Measurements from ENCODE around the gene UGT1A7.
"Not testable (repeated sequence)": the region's sequence is repeated elsewhere in the genome, so short reads cannot be mapped to it uniquely, and the experiment has no call there.

The UGT1A7 gene

DNA sequence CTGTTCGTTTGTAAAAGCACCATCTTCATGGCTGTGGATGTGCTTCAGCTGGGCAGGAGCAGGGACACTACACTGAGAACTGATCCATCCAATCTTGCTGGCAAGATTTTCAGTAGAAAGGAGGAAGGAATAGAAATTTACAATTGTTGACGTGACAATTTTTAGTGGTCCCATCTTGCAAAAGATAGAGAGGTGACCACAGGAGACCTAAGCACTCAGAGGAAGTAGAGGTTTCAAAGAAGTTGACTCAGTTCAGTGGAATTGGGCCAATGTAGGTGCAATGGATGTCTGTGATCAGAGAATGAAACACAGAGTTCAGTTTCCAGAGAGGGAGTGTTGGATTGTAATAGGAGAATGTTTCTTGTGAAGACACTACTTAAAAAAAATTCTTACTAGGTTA is 32.4 kb downstream of the UGT1A7 start:
- DNase-seq: no peak

DNA sequence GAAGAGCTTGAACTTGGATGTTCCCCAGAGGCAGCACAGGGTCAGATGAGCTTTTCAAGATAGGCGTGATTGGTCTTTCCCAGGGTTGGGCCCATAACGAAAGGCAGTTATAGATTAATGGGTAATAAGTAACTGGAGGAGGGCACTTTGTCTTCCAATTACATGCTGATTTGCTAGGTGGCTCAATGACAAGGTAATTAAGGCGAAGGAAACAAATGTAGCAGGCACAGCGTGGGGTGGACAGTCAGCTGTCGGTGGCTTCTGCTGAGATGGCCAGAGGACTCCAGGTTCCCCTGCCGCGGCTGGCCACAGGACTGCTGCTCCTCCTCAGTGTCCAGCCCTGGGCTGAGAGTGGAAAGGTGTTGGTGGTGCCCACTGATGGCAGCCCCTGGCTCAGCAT is 36.9 kb downstream of the UGT1A7 start, which contains the start of gene UGT1A4:
TSS of gene UGT1A4 (plus strand) at position 185 of the 400 bp plus-strand sequence. CDS start at position 270, 85 bp downstream.
- no peak for DNase-seq

DNA sequence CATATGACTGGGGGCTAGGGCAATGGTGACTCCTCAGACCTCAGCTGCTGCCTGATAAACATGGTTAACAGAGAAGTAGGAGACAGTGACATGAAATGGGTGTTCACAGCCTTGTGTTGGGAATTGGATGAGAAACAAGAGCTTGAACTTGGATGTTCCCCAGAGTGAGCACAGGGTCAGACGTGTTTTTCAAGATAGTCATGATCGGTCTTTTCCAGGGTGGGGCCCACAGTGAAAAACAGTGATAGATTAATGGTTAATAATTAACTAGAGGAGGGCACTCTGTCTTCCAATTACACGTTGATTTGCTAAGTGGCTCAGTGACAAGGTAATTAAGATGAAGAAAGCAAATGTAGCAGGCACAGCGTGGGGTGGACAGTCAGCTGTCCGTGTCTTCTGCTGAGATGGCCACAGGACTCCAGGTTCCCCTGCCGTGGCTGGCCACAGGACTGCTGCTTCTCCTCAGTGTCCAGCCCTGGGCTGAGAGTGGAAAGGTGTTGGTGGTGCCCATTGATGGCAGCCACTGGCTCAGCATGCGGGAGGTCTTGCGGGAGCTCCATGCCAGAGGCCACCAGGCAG is 47.1 kb downstream of the UGT1A7 start, which contains the start of gene UGT1A3:
TSS of gene UGT1A3 (plus strand) at position 320 of the 579 bp plus-strand sequence. CDS start at position 405, 85 bp downstream.
- no peak for DNase-seq

DNA sequence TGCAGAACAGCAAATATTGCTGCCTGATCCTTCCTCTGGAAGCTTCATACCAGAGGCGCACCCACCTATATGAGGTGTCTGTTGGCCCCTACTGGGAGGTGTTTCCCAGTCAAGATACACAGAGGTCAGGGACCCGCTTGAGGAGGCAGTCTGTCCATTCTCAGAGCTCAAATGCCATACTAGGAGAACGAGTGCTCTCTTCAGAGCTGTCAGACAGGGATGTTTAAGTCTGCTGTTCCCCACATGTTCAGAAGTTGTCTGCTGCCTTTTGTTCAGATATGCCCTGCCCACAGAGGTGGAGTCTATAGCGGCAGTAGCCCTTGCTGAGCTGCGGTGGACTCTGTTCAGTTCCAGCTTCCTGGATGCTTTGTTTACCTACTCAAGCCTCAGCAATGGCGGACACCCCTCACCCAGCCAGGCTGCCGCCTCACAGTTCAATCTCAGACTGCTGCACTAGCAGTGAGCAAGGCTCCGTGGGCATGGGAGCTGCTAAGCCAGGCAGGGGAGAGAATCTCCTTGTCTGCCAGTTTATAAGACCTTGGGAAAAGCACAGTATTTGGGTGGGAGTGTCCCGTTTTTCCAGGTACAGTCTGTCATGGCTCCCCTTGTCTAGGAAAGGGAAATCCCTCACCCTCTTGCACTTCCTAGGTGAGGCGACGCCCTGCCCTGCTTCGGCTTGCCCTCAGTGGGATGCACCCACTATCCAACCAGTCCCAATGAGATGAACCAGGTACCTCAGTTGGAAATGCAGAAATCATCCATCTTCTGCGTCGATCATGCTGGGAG is 55.4 kb downstream of the UGT1A7 start:
- not testable (repeated sequence) for DNase-seq

DNA sequence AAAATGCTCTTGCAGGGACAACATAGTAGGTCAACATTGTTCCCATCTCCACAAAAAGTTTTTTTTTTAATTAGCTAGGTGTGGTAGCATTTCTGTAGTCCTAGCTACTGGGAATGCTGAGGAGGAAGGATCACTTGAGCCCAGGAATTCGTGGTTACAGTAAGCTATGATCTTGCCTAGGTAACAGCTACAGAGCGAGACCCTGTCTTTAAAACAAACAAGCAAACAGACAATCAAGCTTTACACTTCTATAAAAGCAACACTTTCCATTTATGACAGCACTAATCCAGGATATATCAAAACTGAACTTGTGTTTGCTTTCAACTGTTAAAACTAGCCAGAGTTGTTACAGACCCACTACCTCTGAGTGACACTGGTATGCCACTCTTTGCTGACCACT is 59.2 kb downstream of the UGT1A7 start:
- DNase-seq: no peak

DNA sequence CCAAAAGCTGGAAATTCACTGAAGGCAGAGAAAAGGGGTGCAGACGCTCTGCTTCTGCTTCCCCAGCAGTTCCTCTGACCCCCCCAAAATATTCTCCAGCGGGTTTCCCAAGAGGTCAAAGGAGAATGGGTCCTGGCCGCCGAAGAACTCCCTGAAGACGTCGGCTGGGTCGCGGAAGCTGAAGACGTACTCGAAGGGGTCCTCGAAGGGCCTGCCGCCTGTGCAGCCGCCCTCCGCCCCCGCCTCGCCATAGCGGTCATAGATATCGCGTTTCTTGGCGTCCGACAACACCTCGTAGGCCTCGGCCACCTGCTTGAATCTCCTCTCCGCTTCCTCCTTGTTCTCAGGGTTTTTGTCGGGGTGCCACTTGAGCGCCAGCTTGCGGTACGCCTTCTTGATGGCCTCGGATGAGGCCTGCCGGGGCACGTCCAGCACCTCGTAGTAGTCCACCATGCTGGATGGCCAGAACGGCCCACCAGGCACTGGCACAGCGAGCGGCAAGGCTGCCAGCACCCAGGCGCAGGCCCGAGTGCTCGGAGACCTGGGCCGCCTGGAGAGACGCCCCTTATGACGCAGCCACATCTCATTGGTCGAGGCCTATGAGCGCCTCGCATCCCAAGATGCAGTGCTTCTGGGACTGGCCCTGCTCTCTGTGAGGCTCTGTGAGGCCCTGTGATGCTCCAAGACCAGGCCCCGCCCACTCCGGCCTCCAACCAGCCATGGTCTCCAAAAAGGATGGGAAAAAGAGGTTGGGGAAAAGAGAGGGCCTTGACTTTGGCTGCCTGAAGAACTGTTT is 62.0 kb downstream of the UGT1A7 start:
- no peak for DNase-seq

DNA sequence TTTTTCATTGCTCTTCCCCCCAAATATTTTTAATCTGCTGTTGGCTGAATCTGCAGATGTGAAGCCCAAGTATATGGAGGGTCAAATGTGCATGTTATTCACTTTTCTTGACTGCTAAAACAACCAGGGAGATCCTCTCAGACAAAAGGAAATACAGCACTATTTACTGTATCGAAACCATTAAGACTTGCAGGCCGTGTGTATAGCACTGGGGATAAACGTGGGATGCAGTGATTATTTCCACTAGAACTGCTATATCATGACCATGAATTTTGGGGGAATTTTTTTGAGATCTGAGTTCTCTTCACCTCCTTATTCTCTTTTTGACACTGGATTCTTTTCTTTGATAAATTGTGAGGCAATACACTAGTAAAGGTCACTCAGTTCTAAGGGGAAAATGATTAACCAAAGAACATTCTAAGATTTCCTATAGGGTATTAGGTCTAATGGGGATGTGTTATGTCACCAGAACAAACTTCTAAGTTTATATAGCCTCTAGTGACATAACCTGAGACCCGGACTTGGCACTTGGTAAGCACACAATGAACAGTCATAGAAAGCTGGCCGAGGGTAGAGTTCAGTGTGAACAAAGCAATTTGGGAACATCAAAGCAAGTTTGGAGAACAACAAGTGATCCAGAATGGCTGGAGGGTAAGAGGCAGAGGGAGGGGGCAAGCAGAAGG is 63.5 kb downstream of the UGT1A7 start:
- no peak for DNase-seq

DNA sequence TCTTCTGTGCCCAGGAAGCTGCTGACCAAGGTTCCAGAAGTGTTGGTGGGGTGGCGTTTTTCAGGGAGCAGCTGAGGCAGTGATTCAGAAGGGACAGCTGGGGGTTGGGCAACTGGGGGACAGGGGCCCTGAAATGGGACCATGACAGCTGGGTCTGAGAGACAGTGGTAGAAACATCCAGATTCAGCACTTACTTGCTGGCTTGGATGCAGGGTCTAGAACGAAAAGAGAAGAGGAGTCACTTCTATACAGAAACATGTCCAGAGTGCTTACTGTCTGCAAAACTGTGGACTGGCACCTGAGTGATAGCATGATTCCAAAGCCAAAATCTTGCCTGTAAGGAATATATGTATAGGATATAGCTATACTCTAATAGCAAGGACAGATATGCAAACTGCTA is 64.1 kb downstream of the UGT1A7 start:
- DNase-seq: not testable (repeated sequence)

DNA sequence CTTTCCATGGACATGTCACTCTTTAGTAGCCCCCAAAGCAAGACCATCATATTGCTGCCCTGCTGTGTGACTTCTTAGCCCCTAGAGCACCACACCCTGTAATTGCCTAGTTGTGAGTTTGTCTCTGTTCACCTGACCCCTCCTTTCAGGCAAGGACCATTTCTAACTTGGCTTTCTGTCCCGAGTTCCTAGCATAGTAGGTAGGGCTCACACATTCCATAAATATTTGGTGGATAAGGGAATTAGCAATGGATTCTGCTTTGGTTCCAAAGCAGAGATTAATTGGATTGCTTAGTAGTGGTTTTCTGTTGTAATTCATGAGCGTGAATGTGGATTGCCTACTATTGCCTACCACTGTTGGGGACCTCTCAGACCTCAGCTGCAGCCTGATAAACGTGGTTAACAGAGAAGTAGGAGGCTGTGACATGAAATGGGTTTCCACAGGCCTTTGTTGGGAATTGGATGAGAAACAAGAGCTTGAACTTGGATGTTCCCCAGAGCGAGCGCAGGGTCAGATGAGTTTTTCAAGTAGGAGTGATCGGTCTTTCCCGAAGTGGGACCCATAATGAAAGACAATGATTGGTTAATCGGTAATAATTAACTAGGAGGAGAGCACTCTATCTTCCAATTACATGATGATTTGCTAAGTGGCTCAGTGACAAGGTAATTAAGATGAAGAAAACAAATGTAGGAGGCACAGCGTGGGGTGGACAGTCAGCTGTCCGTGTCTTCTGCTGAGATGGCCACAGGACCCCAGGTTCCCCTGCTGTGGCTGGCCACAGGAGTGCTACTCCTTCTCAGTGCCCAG is 65.0 kb downstream of the UGT1A7 start:
- no peak for DNase-seq

DNA sequence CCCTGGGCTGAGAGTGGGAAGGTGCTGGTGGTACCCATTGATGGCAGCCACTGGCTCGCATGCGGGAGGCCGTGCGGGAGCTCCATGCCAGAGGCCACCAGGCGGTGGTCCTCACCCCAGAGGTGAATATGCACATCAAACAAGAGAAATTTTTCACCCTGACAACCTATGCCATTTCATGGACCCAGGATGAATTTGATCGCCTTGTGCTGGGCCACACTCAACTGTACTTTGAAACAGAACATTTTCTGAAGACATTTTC is 65.5 kb downstream of the UGT1A7 start:
- DNase-seq: no peak

DNA sequence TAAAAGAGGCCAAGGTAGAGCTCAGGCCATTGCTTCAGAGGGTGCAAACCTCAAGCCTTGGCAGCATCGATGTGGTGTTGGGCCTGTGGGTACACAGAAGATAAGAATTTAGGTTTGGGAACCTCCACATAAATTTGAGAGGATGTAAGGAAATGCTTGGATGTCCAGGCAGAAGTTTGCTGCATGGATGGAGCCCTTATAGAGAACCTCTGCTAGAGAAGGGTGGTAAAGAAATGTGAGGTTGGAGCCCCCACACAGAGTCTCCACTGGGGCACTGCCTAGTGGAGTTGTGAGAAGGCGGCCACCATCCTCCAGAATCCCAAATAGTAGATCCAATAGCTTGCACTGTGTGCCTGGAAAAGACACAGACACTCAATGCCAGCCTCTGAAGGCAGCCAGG is 69.0 kb downstream of the UGT1A7 start:
- DNase-seq: not testable (repeated sequence)

DNA sequence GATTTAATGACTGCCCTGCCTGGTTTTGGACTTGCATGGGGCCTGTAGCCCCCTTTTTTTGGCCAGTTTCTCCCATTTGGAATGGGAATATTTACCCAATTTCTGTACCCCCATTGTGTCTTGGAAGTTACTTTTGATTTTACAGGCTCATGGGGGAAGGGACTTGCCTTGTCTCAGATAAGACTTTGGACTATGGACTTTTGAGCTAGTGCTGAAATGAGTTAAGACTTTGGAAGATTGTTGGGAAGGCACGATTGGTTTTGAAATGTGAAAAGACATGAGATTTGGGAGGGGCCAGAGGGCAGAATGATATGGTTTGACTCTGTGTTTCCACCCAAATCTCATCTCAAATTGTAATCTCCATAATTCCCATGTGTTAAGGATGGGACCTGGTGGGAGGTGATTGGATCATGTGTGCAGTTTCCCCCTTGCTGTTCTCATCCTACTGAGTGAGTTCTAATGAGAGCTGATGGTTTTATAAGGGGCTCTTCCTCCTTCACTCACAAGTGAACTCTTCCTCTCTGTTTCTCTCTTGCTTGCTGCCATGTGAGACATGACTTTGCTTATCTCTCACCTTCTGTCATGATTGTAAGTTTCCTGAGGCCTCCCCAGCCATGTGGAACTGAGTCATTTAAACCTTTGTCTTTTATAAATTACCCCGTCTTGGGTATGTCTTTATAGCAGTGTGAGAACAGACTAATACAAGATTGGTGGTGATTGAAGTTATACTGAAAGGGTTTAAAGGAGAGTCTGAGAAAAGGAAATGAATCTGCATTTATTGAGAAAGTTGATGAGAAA is 69.7 kb downstream of the UGT1A7 start:
- not testable (repeated sequence) for DNase-seq

DNA sequence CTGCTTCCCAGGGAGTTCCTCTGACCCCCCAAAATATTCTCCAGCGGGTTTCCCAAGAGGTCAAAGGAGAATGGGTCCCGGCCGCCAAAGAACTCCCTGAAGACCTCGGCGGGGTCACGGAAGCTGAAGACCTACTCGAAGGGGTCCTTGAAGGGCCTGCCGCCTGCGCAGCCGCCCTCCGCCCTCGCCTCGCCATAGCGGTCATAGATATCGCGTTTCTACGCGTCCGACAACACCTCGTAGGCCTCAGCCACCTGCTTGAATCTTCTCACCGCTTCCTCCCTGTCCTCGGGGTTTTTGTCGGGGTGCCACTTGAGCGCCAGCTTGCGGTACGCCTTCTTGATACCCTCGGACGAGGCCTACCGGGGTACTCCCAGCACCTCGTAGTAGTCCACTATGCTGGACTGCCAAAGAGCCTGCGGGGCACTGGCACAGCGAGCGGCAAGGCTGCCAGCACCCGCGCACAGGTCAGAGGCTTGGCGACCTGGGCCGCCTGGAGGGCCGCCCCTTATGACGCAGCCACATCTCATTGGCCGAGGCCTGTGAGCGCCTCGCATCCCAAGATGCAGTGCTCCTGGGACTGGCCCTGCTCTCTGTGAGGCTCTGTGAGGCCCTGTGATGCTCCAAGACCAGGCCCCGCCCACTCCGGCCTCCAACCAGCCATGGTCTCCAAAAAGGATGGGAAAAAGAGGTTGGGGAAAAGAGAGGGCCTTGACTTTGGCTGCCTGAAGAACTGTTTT is 73.3 kb downstream of the UGT1A7 start:
- DNase-seq: no peak

DNA sequence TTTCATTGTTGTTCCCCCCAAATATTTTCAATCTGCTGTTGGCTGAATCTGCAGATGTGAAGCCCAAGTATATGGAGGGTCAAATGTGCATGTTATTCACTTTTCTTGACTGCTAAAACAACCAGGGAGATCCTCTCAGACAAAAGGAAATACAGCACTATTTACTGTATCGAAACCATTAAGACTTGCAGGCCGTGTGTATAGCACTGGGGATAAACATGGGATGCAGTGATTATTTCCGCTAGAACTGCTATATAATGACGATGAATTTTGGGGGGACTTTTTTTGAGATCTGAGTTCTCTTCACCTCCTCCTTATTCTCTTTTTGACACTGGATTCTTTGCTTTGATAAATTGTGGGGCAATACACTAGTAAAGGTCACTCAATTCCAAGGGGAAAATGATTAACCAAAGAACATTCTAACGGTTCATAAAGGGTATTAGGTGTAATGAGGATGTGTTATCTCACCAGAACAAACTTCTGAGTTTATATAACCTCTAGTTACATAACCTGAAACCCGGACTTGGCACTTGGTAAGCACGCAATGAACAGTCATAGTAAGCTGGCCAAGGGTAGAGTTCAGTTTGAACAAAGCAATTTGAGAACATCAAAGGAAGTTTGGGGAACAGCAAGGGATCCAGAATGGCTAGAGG is 74.9 kb downstream of the UGT1A7 start:
- DNase-seq: no peak

DNA sequence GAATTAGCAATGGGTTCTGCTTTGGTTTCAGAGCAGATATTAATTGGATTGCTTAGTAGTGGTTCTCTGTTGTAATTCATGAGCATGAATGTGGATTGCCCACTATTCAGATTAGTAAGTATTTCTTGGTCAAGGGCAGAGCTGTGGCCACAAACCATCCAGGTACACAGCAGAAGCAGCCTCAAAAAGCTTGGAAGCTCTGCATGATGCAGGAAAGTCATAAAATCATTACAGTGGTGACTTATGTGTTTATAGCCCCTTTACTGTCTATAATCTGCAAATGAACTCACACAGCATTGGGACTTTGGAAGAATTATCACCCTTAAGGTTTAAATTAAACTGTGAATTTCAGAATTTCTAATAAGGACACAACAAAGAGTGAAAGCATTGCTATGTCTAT is 76.4 kb downstream of the UGT1A7 start:
- DNase-seq: no peak

DNA sequence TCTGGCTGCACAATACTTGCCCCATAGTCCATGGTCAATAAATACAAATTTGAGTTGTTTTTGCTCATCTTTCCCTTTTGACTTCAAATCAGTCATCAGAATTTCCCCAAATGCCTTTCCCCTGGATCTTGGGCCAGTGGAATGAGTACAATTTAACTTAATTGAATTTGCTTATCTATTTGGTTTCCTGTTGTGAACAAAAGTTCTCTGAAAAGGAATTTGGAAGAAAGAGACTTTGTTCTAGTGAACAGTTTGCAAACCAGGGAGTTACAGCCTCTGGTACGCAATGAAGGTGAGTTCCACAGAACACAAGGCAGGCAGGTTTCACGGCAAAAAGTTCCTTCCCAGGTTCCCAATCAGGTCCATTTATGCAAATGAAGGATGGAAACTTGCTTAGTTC is 77.1 kb downstream of the UGT1A7 start:
- DNase-seq: no peak

DNA sequence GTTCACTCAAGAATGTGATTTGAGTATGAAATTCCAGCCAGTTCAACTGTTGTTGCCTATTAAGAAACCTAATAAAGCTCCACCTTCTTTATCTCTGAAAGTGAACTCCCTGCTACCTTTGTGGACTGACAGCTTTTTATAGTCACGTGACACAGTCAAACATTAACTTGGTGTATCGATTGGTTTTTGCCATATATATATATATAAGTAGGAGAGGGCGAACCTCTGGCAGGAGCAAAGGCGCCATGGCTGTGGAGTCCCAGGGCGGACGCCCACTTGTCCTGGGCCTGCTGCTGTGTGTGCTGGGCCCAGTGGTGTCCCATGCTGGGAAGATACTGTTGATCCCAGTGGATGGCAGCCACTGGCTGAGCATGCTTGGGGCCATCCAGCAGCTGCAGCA is 78.3 kb downstream of the UGT1A7 start, which contains the start of gene UGT1A1:
TSS of gene UGT1A1 (plus strand) at position 228 of the 400 bp plus-strand sequence. CDS start at position 246, 18 bp downstream.
- DNase-seq: no peak

DNA sequence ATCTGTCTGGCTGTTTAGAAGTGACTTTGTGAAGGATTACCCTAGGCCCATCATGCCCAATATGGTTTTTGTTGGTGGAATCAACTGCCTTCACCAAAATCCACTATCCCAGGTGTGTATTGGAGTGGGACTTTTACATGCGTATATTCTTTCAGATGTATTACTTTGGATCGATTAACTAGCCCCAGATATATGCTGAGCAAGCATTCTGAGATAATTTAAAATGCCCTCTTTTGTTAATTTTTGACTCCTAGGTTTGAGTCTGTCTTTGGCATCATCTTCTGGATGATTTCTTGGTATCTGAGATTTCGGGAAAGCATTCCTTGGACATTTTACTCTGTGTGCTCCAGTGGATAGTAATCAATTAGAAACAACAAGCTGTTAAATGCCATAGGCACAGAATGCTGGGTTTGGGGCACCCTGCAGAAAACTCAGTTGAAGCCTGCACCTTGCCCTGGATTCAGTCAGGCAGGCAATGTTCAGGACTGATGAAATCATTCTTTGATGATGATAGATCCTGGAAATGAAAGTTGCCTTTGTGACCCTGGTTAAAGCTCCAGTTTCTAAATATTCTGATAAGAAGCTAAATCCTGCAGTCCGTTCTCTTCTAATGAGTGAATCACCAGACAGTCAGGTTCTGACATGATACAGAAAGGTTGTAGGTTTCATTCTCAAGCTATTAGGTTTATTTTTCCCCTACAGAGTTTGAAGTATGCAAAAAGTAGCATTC is 79.5 kb downstream of the UGT1A7 start:
- DNase-seq: no peak

DNA sequence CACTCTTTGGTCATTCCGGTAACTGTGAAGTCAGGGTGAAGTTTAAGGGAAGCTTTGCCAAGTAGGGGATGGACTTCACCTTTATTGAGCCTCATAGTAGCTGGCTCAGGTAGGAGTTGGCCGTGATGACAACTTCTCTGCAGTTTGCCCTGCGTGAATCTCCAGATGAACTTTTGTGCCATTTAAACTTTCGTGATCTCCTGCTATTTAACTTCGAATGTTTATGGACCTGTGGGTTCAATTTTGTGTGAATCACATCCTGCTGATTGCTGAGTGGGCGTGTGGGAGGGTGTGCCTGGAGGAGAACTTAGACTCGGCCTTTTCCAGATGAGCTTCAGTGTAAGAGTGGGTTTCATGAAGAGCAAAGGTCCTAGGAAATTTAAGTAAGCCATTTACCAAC is 82.6 kb downstream of the UGT1A7 start:
- no peak for DNase-seq
